Measurements from ENCODE around the gene ZNF576. TPM values are rescaled to one million over a fixed set of nuclear protein-coding genes. Genes with fewer than 3 reads are reported as not detected.

The ZNF576 gene
- total and polyA plus RNA-seq, 2 of the 13 experiments (the other 11 are each of a cell fraction or from before 2014, with no cell fraction given) = 7.2 to 9.6 TPM

- TF ChIP-seq SRY (CRISPR knock-in tag; IDR thresholded peaks at IDR 0.05) = no peak; the same call in 1 of the 2 replicates
- no peak for TF ChIP-seq ZNF124 (CRISPR knock-in tag; IDR thresholded peaks at IDR 0.05)
- no peak for TF ChIP-seq MAFG (CRISPR knock-in tag; IDR thresholded peaks at IDR 0.05)
- no peak for TF ChIP-seq TCF12 (IDR thresholded peaks at IDR 0.05)
- no peak; the same call in 1 of the 2 replicates for TF ChIP-seq TCF12 (CRISPR knock-in tag; IDR thresholded peaks at IDR 0.05)
- TF ChIP-seq ZNF3 (CRISPR knock-in tag; IDR thresholded peaks at IDR 0.05) = no peak
- no peak for TF ChIP-seq HNRNPUL1 (IDR thresholded peaks at IDR 0.05; ENCODE audit: low read depth, low read length)
- no peak for TF ChIP-seq SRF (IDR thresholded peaks at IDR 0.05; ENCODE audit: low read depth, low read length)
- TF ChIP-seq ATF7-NPFF (CRISPR knock-in tag; IDR thresholded peaks at IDR 0.05; ENCODE audit: low read depth) = peak; percentile 66
- TF ChIP-seq MYNN (CRISPR knock-in tag; IDR thresholded peaks at IDR 0.05; ENCODE audit: low read depth) = no peak
- 0 out of 2 replicates have a peak, but pooled peaks have one; percentile 26 for TF ChIP-seq TERF1 (CRISPR knock-in tag; IDR thresholded peaks at IDR 0.05)
- TF ChIP-seq ZNF512 (CRISPR knock-in tag; IDR thresholded peaks at IDR 0.05) = no peak
- TF ChIP-seq PLRG1 (conservative IDR thresholded peaks at IDR 0.05) = no peak
- no peak; the same call in 1 of the 2 replicates for TF ChIP-seq MYPOP (CRISPR knock-in tag; IDR thresholded peaks at IDR 0.05)
- no peak for TF ChIP-seq ZSCAN31 (CRISPR knock-in tag; IDR thresholded peaks at IDR 0.05; ENCODE audit: low read depth)
- TF ChIP-seq ZFP91 (CRISPR knock-in tag; IDR thresholded peaks at IDR 0.05; ENCODE audit: borderline replicate concordance) = peak; percentile 47; the same call in 1 of the 2 replicates
- TF ChIP-seq ZNF292 (CRISPR knock-in tag; IDR thresholded peaks at IDR 0.05; ENCODE audit: borderline replicate concordance, low read depth) = 0 out of 2 replicates have a peak, but pooled peaks have one; percentile 47
- no peak for TF ChIP-seq ZBTB44 (CRISPR knock-in tag; IDR thresholded peaks at IDR 0.05)
Observed at GRCh38 chr19:43639519-43640423, 43.4 kb downstream of the ZNF576 start, which contains the start of gene CADM4 (continued).
